NB4 (cell line): ENCODE measurements around the gene PBX1.

ENCODE experiments used
- DNase-seq: peaks from one replicate; pipeline ENCODE4 v3.0.0; 2010; ENCODE audit warnings: low read depth
- H3K4me3 ChIP-seq: one replicate; pipeline ENCODE4 v1.5.1; 2011; ENCODE audit warnings: mild to moderate bottlenecking, low read depth, low read length, moderate library complexity
- CTCF ChIP-seq: IDR thresholded peaks from one replicate; pipeline ENCODE4 v1.5.1; 2012; ENCODE audit warnings: low read depth, low read length
- MAX ChIP-seq: IDR thresholded peaks from 2 replicates; pipeline ENCODE4 v1.6.1; 2011; ENCODE audit warnings: low read depth, low read length
- MYC ChIP-seq: IDR thresholded peaks from 2 replicates; pipeline ENCODE4 v1.6.1; 2011; ENCODE audit warnings: low read depth, low read length
- POLR2A ChIP-seq: IDR thresholded peaks from 2 replicates; pipeline ENCODE4 v1.6.1; 2011; ENCODE audit warnings: mild to moderate bottlenecking; ENCODE audit not compliant: insufficient read length; ENCODE audit errors: extremely low read depth

The PBX1 gene

GRCh38 chr1:164709541-164710278, 150.7 kb downstream of the PBX1 start:
- no peak for TF ChIP-seq POLR2A
- no peak overlapping the region for H3K4me3 ChIP-seq
- DNase-seq = no peak

GRCh38 chr1:164712131-164713036, 153.4 kb downstream of the PBX1 start:
- H3K4me3 ChIP-seq = no peak overlapping the region
- DNase-seq = no peak
- TF ChIP-seq MYC = no peak
- TF ChIP-seq MAX = no peak
- TF ChIP-seq POLR2A = no peak
- TF ChIP-seq CTCF = no peak

- H3K4me3 ChIP-seq = no peak overlapping the region
- no peak for DNase-seq
- TF ChIP-seq MAX = no peak
- no peak for TF ChIP-seq MYC
- no peak for TF ChIP-seq CTCF
- TF ChIP-seq POLR2A = no peak
Measured at GRCh38 chr1:164713456-164714207, 154.6 kb downstream of the PBX1 start.

GRCh38 chr1:164716992-164717703, 158.2 kb downstream of the PBX1 start:
- TF ChIP-seq POLR2A (no peak), MYC (no peak), CTCF (no peak), MAX (0 out of 2 replicates have a peak, but pooled peaks have one; percentile 15)
- DNase-seq = peak; percentile 88
- H3K4me3 ChIP-seq = no peak overlapping the region

- no peak for DNase-seq
- TF ChIP-seq MYC (no peak), MAX (no peak), CTCF (no peak), POLR2A (no peak)
Measured at GRCh38 chr1:164718821-164719220, 159.8 kb downstream of the PBX1 start.

More at GRCh38 chr1:164718821-164719220, 159.8 kb downstream of the PBX1 start:
- no peak overlapping the region for H3K4me3 ChIP-seq
